ENCODE data around the gene KRT39.
"Not testable (repeated sequence)": the region's sequence is repeated elsewhere in the genome, so short reads cannot be mapped to it uniquely, and the experiment has no call there.

Gene KRT39

DNA sequence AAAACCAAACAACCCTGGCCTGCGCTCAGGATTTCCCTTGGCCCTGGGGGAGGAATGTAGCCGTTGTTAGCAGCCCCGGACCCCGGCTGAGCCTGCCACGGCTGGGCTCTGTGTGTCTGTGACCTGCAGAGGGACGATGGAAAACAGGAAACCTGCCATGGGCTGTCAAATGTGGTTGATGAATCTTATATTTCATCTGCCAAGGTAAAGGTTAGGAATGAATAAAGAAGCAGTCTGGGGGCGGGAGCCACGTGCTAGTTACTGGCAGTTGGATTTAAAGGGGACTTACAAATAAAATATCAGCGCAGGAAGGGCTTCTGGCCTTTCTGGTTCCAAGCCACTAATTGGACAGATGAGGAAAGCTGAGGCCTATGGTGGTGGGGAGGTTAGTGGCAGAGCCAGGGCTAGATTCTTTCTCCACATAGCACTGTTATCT, 29.3 kb downstream of the KRT39 start, which contains the start of gene KRT23:
Gene KRT23, minus strand, starts transcription at position 263 of the 436 bp plus-strand sequence. CDS start 1,043 bp downstream, outside the sequence.
- DNase-seq: no peak

DNA sequence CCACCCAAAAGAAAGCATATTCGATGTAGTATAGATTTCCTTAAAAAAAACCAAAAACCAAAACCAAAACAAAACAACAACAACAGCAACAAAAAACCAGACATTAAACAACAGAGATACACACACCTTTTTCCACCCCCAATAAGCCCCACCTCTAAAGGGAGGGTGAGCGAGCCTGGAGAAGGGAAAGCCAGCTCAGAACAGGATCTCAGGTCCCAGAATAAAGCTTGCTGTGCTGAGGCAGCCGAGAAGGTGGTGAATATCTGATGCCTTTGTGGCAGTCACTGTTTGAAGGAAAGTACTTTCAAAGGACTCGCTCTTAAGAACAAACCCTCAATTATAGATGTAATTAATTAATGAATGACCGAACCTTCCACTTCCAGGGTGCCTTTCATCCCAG, 29.8 kb downstream of the KRT39 start:
- DNase-seq: no peak

- DNase-seq: no peak
Measured at GRCh38 chr17:40936437-40936971, 30.2 kb downstream of the KRT39 start.

DNA sequence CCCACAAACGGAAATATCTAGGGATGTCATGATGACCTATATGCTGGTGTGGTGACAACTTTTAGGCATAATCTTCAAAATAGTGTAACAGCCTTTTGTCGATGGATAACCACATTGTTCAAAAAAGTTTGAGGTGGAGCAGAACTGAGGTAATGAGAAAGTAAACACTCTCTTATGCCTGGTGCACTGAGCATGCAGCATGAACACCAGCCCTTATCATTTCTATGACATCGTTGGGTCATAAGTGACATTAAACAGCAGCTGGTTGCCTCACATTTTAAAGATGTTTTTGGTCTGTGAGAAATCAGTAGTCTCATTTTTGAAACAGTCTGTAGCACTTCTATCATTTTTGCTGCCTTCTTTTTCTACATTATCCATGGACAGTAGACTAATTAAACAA, 31.1 kb downstream of the KRT39 start:
- no peak for DNase-seq

DNA sequence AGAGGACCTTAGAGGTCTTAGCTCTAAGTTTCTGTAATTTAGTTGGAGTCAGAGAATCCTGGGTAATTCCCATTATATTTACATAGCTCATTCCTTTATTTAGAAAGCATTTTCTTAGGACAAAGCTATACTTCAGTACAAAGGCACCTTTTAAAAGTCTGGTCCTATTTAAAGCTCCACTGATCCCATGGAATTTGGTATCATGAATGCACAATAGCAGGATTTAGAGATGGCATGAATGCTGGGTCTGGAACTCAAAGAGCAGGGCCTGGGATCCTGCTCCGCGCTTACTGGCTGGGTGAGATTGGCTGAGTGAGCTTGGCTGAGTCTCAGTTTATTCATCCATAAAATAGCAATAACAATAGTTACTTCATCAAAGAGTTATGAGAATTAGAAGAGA, 34.1 kb downstream of the KRT39 start:
- no peak for DNase-seq

DNA sequence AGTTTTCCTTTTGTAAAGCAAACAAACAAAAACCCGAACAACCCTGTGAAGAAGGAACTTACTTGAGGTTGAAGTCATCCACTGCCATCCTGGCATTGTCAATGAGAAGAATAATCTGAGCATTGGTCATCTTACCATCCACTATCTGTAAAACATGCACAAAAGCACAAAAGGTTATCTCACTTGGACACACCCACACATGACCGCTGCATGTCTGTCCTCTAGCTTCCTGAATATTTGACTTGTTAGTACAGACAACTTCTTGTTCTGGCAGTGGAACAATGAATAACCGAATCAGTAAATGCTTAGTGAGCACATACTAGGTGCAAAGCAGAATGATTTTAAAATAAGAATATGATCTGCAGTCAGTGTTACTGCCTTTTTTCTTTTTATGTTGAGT, 35.4 kb downstream of the KRT39 start:
- no peak for DNase-seq

DNA sequence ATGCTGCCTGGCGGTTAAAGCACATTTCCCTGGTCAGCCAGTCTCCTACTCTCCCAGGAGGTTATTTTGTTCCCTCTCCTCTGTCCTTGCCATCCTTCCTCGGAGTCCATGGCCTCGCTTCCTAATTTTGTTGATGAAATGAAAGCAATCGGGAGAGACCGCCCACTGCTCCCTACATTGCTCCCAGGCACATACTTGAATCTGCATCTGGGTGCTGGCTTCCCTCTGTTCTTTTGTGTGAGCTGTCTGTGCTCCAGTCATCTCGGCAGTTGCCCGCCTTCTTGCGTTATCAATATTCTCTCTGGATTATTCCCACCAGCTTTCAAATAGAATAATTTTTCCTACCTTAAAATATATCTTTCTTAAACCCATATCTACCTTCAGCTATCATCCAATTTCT, 40.4 kb downstream of the KRT39 start:
- DNase-seq: no peak

DNA sequence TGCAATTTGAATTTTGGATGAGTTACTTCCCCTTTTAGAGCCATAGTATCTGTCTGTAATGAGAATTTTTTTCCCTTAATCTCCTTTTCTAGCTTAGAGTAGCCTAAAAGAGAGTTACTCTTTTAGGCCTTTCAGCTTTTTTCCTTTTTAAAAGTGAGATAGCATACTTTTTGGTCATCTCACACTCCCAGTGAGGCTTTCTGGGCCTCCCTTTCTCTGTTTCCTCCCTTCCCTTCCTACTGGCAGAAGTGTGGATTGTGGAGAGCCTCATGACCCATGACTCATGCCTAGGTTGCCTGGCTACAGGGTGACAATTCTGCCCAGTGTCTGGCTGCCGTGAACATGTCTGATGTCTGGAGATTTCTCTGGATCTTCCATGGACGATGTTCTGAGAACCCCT, 44.5 kb downstream of the KRT39 start:
- no peak for DNase-seq

DNA sequence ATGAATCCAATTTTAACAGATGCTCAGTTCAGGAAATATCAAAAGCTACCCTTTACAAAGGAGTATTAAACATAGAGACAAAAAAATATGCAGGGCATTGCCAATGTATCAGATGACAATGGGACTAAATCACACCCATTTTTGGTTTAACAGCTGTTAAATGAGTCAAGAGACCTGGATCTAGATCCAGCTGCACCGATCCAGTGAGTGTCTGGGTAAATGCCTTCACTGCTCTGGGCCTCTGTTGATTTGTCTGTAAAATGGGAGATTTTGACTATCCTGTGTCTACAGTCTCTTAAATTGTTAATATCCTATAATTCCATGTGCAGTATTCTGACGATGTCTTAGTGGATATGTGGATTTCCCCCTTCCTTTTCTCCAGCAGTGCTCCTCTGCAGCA, 45.7 kb downstream of the KRT39 start:
- DNase-seq: no peak

DNA sequence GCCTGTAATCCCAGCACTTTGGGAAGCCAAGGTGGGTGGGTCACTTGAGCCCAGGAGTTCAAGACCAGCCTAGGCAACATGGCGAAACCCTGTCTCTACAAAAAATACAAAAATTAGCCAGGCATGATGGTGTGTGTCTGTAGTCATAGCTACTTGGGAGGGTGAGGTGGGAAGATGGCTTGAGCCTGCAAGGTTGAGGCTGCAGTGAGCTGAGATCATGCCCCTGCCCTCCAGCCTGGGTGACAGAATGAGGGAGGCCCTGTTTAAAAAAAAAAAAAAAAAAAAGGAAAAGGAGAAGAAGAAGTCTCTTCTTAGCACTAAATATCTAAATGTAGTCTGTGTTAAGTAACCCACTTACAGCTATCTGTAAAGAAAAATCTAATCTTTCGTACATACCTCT, 49.6 kb downstream of the KRT39 start:
- not testable (repeated sequence) for DNase-seq

DNA sequence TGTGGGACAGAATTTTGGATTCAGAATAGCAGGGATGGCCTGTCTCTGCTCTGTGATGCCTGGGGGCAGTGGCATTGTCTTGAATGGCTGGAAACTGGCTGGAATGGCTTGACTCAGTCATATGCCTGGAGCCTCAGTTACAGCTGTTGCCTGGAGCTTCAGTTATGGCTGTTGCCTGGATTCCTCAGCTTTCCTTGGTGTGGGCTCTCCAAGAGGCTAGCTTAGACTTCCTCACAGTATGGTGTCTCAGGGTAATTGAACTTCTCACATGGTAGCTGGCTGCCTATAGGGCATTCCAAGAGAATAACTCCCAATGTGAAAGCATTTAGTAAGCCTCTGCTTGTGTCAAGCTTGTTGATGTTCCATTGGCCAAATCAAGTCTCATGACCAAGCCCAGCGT, 50.4 kb downstream of the KRT39 start:
- no peak for DNase-seq

DNA sequence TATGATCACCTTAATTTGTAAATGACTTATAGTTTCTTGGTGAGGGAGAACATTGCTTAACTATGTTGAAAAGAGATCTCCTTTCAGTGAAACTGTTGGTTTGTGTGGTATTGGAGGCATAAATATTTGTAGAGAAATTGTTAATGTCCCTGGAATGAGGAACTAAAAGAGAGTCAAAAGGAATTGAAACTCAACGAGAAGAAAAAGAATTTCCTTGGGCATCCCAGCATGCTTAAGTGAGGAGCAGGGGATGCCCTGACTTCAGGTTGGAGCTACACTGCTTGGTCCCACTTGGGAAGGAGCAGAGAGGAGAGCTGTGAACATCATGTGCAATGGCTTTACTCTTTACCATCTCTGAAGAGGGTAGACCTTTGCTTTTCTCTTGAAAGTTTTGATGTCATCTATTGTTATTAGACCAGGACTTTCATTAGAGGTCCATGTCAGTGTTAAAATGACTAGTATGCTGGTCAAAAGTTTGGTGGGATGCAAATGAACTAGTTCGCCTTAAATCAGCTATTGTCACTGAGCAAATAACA, 51.0 kb downstream of the KRT39 start:
- DNase-seq: no peak

GRCh38 chr17:40915199-40915661, 51.5 kb downstream of the KRT39 start:
- DNase-seq: no peak

GRCh38 chr17:40914075-40914855, 52.5 kb downstream of the KRT39 start:
- no peak for DNase-seq

DNA sequence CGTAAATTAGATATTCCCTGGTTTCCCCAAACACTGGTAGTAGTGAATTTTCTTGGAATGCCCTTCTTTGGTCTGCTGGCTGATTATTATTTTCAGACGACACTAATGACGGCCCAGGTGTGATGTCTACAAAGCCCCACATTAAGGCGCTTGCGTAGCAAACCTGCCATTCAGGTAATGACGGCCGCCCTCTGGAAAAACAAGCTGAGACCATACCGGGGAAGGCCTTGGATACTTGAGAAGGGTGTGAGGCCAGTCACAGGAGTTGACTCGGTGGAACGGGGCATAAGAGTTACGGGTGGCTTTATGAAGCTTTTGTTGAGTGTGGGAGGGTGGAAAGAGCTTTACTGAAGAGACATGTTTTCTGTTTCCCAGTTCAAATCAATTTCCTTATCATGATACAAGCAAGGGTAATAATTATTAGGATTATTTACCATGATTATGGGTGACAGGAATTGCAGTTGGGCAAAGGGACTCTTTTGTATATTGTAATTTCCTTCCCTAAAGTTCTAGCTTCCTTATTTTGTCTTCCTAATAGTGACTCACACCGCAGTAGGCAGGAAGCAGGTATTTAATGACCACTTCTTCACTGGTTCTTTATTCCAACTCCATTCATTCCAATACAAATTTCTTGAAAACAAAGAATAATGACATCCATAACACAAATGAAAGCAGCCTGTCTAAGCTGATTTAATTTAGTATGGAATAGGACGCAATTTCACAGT, 54.1 kb downstream of the KRT39 start:
- DNase-seq: no peak

DNA sequence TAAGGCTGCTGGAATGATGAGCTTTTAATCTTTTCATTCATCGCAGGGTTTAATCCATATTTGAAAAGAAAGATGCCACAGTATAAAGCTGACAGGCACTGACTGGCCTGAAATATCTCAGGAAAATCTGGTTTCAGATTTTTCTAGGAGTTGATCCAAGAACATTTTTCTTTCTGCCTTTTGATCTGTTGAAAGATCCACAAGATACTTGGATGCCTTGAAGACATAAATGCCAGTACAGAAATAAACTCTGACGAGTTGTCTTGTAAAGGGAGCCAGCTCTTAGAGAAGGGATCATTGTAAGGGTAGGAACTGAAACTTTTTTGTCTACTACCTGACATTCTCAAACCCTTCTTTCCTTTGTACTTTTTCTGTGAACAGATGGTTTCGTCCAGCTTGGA, 56.3 kb downstream of the KRT39 start:
- no peak for DNase-seq

- no peak for DNase-seq
Measured at GRCh38 chr17:40909755-40910154, 57.0 kb downstream of the KRT39 start.

- peak; percentile 54 for DNase-seq
Measured at GRCh38 chr17:40909351-40909750, 57.4 kb downstream of the KRT39 start.
